ENCODE measurements around the gene PAN2.

DNA sequence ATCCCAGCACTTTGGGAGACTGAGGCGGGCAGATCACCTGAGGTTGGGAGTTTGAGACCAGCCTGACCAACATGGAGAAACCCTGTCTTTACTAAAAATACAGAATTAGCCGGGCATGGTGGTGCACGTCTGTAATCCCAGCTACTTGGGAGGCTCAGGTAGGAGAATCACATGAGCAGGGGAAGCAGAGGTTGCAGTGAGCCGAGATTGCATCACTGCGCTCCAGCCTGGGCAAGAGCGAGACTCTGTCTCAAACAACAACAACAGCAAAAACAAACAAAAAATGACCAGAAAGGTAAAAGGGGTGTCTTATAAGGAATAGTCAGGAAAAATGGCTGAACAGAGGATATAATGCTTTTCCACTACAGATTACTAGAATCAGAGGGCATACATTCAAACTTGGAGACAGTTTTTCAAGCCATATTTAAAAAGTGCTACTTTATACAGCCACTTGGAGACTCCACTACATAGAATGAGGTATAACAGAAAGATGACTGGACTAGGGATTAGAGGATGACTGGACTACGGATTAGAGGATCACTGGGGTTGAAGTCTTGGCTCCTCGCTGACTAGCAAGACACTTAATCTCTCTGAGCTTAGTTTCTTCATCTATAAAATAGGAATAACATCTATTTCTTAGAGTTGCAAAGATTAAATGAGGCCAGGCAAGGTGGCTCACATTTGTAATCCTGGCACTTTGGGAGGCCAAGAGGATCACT lies 28.8 kb downstream of the PAN2 start:
- TF ChIP-seq, protein P1, sequence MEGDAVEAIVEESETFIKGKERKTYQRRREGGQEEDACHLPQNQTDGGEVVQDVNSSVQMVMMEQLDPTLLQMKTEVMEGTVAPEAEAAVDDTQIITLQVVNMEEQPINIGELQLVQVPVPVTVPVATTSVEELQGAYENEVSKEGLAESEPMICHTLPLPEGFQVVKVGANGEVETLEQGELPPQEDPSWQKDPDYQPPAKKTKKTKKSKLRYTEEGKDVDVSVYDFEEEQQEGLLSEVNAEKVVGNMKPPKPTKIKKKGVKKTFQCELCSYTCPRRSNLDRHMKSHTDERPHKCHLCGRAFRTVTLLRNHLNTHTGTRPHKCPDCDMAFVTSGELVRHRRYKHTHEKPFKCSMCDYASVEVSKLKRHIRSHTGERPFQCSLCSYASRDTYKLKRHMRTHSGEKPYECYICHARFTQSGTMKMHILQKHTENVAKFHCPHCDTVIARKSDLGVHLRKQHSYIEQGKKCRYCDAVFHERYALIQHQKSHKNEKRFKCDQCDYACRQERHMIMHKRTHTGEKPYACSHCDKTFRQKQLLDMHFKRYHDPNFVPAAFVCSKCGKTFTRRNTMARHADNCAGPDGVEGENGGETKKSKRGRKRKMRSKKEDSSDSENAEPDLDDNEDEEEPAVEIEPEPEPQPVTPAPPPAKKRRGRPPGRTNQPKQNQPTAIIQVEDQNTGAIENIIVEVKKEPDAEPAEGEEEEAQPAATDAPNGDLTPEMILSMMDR (IDR thresholded peaks at IDR 0.05): no peak
- no peak for TF ChIP-seq POLR2A (IDR thresholded peaks at IDR 0.05)

Data from thyroid gland (tissue), 4 donors.